GM15510 (cell line): ENCODE data around the gene ELMOD3.

Source experiments
- POLR2A ChIP-seq: IDR thresholded peaks from 3 replicates; pipeline ENCODE4 v1.6.1; 2011; ENCODE audit warnings: borderline replicate concordance; ENCODE audit not compliant: insufficient read length; ENCODE audit errors: extremely low read depth

ELMOD3 gene

DNA sequence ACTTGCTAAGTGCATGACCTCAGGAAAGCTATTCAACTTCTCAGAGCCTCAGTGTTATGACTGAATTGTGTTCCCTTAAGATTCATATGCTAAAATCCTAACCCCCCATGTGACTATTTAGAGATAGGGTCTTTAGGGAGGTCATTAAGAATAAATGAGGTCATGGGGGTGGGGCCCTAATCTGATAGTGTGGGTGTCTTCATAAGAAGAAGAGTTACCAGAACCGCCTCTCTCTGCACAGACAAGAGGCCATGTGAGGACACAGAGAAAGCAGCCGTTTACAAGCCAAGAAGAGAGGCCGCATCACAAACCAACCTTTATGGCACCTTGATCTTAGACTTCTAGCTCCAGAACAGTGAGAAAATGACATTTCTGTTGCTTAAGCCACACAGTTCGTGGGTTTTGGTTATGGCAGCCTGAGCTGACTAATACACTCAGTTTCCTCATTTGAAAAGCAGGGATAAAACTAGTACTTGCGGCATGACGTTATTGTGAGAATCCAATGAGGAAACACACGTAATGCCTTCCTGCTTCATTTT, 73.8 kb downstream of the ELMOD3 start:
- TF ChIP-seq POLR2A: no peak

DNA sequence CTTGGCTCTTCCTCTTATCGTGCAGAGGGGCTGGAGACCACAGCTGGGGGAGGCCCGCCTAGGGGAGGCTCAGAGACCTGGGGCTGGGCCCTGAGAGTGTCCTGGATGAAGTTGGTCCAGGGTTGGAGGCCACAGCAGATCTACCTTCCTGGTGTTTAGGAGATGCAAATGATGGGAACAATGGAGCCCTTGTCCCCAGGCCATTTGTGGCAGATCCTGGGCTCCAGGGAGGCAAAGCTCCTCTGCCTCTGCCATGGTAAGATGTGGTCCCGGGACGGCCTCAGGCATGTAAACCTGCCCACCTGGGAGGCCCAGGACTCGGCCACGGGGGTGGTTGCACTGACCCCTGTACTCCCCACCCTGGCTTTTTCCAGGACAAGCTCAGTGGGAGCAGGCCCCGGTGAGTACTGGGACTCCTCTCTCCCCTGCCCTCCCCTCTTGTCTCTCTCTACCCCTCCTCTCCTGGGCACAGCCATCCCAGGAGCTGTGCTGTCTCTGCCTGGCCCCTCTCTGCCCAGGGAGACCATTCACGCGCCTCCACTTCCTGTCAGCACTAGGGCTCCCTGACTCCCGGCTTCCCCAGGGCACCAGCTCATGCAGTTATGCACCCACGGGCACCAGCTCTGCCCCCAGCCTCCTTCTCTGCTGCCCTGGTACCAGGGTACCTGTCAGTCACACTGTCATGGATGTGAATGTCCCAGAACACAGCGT, 74.8 kb downstream of the ELMOD3 start:
- no peak for TF ChIP-seq POLR2A

GRCh38 chr2:85429924-85430289, 75.3 kb downstream of the ELMOD3 start:
- no peak for TF ChIP-seq POLR2A

GRCh38 chr2:85430752-85431569, 76.4 kb downstream of the ELMOD3 start:
- no peak for TF ChIP-seq POLR2A

GRCh38 chr2:85431570-85432205, 77.1 kb downstream of the ELMOD3 start:
- no peak for TF ChIP-seq POLR2A

DNA sequence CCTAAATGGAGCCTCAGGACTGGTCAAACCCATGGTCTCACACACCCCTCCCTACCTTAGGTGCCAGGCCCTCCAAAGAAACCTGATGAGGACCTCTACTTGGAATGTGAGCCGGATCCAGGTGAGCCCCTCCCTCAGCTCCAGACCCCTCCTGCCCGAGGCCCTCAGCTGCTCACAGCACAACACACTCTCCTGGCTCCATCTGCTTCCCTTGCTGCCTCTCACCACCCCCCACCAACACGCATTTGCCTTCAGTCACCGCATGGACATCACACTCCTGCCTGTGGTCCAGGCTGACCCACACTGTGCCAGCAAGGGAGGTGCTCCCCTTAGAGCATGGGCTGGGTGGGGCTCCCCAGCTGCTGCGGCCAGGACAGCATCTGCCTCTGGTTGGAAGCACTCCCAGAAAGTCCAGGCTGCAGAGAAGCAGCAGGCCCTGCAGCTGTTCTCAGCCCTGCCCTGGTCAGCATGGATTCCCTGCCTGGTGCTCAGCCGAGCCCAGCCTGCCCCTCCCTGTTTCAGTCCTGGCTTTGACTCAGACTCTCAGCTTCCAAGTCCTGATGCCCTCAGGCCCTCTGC, 79.0 kb downstream of the ELMOD3 start:
- TF ChIP-seq POLR2A: no peak

DNA sequence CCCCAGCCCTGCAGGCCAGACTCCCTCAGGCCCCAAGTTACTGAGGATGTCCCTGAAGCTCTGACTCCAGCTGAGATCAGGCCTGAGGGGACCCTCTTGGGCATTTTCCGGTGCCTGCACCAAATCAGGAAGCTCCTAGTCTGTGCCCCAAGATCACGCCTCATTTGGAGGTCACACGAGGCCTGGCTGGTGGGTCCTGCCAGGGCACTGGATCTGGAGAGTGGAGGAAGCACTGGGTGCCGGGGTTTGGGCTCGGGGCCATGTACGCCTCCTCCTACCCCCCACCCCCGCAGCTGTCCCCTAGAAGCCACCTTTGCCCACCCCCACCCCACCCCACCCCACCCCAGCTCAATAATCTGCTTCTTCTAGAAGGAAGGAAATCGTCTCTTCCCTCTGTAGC, 80.1 kb downstream of the ELMOD3 start:
- no peak for TF ChIP-seq POLR2A

GRCh38 chr2:85435220-85435958, 80.8 kb downstream of the ELMOD3 start:
- no peak for TF ChIP-seq POLR2A

DNA sequence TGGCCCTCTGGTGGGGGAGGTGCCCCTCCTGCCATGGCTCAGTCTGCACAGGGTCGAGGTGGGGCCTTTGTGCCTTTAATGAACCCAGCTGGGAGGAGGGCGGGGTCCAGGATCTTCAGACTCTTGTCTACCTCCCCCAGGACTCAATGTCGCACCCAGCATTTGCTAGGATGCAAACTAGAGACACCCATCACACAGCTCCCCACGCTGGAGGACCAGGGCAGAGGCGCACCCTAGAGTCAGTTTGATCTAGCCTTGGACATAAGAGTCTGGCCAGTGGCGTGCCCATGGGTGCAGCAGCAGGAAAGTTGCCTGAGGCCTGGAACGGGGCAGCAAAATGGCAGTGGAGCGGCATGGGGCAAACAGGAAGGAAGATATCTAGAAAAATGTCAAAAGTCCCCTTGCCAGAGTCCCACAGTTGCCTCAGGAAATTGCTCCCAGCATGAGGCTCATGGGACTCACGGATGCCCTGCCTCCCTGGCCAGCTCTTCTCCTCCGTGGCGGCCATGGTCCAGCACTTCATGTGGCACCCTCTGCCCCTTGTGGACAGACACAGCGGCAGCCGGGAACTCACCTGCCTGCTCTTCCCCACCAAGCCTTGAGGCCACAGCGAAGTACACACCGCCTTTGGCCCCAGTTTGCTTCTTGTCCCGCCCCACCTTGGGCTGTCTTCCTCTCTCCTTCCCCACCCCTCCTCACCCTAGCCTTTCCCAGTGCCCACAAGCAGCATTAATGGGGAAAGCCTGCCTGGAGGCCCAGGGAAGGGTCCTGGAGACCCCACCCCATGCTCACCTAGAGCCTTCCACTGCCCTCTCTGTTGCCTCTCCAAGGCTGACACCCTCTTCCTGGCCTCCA, 81.6 kb downstream of the ELMOD3 start:
- no peak for TF ChIP-seq POLR2A

DNA sequence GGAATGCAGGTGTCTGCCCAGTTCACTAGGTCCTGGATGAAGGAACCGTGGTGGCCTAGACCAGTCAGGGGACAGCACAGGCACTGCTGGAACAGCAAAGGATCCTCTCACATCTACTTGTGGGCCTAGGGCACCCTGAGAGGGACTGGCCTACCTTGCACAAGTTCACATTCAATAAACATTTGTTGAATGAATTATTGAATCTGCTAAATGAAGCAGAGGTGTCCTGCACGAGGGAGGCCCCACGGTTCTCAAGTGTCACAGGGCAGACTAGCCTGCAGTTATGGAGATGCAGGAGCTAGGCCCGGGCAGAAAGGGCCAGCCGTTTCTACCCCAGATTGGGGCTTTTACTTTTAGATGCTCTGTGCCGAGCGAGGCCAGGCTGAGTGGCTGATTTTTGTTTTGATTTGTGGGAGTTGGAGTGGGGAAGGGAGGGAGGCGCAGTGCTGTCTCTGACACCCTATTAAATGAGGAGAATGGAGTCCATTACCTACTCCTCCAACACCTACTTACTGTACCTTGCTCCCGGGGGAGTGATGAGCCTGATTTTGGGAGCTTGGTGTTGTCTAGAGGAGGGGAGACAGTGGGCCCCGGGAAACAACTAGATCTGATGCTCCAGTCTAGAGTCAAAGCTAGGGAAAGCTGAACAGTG, 82.4 kb downstream of the ELMOD3 start:
- no peak for TF ChIP-seq POLR2A

- TF ChIP-seq POLR2A: peak; percentile 66
Observed at GRCh38 chr2:85437488-85438200, 83.1 kb downstream of the ELMOD3 start.
